Activated CD4-positive, alpha-beta T cell treated with anti-CD3 and anti-CD28 coated beads, Interleukin-2, amount 10 ng/mL, durations not matched to agents 7 days and 5 days (primary cell): ENCODE results near the gene IRX3. TPM values are rescaled to one million over a fixed set of nuclear protein-coding genes. Genes with fewer than 3 reads are reported as not detected.

Source experiments
- CTCF ChIA-PET: fragments of 350-600 bp; sonication (Branson Sonifier 250); formaldehyde crosslinking; loops from one replicate; lab custom pipeline; 2021; ENCODE audit warnings: antibody characterized with exemption; lab: Charles Lee
- POLR2A ChIA-PET: fragments of 350-600 bp; sonication (Branson Sonifier 250); formaldehyde crosslinking; loops from one replicate; lab custom pipeline; 2021; ENCODE audit warnings: antibody characterized with exemption; lab: Charles Lee
- DNase-seq: peaks from one replicate; pipeline ENCODE4 v3.0.0-alpha.2; 2020
- H3K27ac Mint-ChIP-seq: one replicate; pipeline ENCODE4 v1.8.0; 2021; ENCODE audit warnings: mild to moderate bottlenecking, moderate library complexity, mixed read lengths
- H3K27me3 Mint-ChIP-seq: one replicate; pipeline ENCODE4 v1.8.0; 2021; ENCODE audit warnings: mixed read lengths
- H3K36me3 Mint-ChIP-seq: one replicate; pipeline ENCODE4 v1.8.0; 2021; ENCODE audit warnings: low read depth, mixed read lengths
- H3K4me1 Mint-ChIP-seq: one replicate; pipeline ENCODE4 v1.8.0; 2021; ENCODE audit warnings: mixed read lengths
- H3K4me3 Mint-ChIP-seq: one replicate; pipeline ENCODE4 v1.8.0; 2021; ENCODE audit warnings: mild to moderate bottlenecking, moderate library complexity, mixed read lengths
- H3K9me3 Mint-ChIP-seq: one replicate; pipeline ENCODE4 v1.8.0; 2021; ENCODE audit warnings: mixed read lengths
- total RNA-seq, 2 experiments: library from RNA; stranded (reverse); gene quantifications; one replicate each; pipeline ENCODE4 v1.2.3, GENCODE V29; 2021

The IRX3 gene
- total RNA-seq, 2 experiments from 2014 or later, result not detected

- ChIA-PET CTCF (no interaction called here), POLR2A (no interaction called here)
- Mint-ChIP-seq H3K9me3 (no peaks in the 10 kb centered on the region), H3K27ac (no peak overlapping the region), H3K4me3 (no peak overlapping the region), H3K27me3 (peaks cover 54% of the 10 kb centered on the region), H3K4me1 (peaks cover 17% of the 10 kb centered on the region), H3K36me3 (no peaks in the 10 kb centered on the region)
- DNase-seq, result no peak
These were observed 5.8 kb downstream of the IRX3 start for GRCh38 chr16:54280751-54281150.

GRCh38 chr16:54277845-54278703 is 8.5 kb downstream of the IRX3 start:
- Mint-ChIP-seq H3K4me1 (peaks cover 4% of the 10 kb centered on the region), H3K27me3 (peaks cover 34% of the 10 kb centered on the region), H3K4me3 (no peak overlapping the region), H3K36me3 (no peaks in the 10 kb centered on the region), H3K27ac (no peak overlapping the region), H3K9me3 (no peaks in the 10 kb centered on the region)
- ChIA-PET POLR2A (no interaction called here), CTCF (no interaction called here)
- no peak for DNase-seq

- no peaks in the 10 kb centered on the region for H3K36me3 Mint-ChIP-seq
- H3K27ac Mint-ChIP-seq, result no peak overlapping the region
- CTCF ChIA-PET, result no interaction called here
- no peaks in the 10 kb centered on the region for H3K9me3 Mint-ChIP-seq
- no peak overlapping the region for H3K4me3 Mint-ChIP-seq
- POLR2A ChIA-PET, result no interaction called here
- DNase-seq, result no peak
- peaks cover 17% of the 10 kb centered on the region for H3K27me3 Mint-ChIP-seq
- peaks cover 3% of the 10 kb centered on the region for H3K4me1 Mint-ChIP-seq
These were observed 10.6 kb downstream of the IRX3 start for GRCh38 chr16:54275956-54276355.

- Mint-ChIP-seq H3K9me3 (no peaks in the 10 kb centered on the region), H3K27me3 (no peaks in the 10 kb centered on the region), H3K4me3 (no peak overlapping the region), H3K27ac (no peak overlapping the region), H3K36me3 (no peaks in the 10 kb centered on the region), H3K4me1 (peaks cover 6% of the 10 kb centered on the region)
- CTCF ChIA-PET, result no interaction called here
- DNase-seq, result no peak
- POLR2A ChIA-PET, result no interaction called here
These were observed 13.0 kb downstream of the IRX3 start for GRCh38 chr16:54273566-54273965.

GRCh38 chr16:54270711-54271110 is 15.9 kb downstream of the IRX3 start:
- Mint-ChIP-seq H3K27me3 (no peaks in the 10 kb centered on the region), H3K9me3 (no peaks in the 10 kb centered on the region), H3K27ac (no peak overlapping the region), H3K4me3 (no peak overlapping the region), H3K36me3 (no peaks in the 10 kb centered on the region), H3K4me1 (peaks cover 3% of the 10 kb centered on the region)
- ChIA-PET POLR2A (no interaction called here), CTCF (interaction anchor here (0.8 kb wide), 1 partner anchor 12 kb away, joined by 3 read pairs; no protein-coding TSS in a partner anchor)
- DNase-seq, result no peak

GRCh38 chr16:54269461-54269860 is 17.1 kb downstream of the IRX3 start:
- DNase-seq, result no peak
- no peak overlapping the region for H3K4me3 Mint-ChIP-seq
- H3K27ac Mint-ChIP-seq, result no peak overlapping the region
- peaks cover 3% of the 10 kb centered on the region for H3K4me1 Mint-ChIP-seq
- no peaks in the 10 kb centered on the region for H3K27me3 Mint-ChIP-seq
- no peaks in the 10 kb centered on the region for H3K9me3 Mint-ChIP-seq
- ChIA-PET CTCF (no interaction called here), POLR2A (no interaction called here)
- no peaks in the 10 kb centered on the region for H3K36me3 Mint-ChIP-seq

- DNase-seq, result no peak
- ChIA-PET CTCF (no interaction called here), POLR2A (no interaction called here)
- Mint-ChIP-seq H3K4me3 (no peak overlapping the region), H3K4me1 (peaks cover 3% of the 10 kb centered on the region), H3K27ac (no peak overlapping the region), H3K36me3 (no peaks in the 10 kb centered on the region), H3K27me3 (peaks cover 5% of the 10 kb centered on the region), H3K9me3 (no peaks in the 10 kb centered on the region)
These were observed 17.8 kb downstream of the IRX3 start for GRCh38 chr16:54268766-54269165.

GRCh38 chr16:54268340-54268739 is 18.2 kb downstream of the IRX3 start:
- ChIA-PET CTCF (no interaction called here), POLR2A (no interaction called here)
- Mint-ChIP-seq H3K9me3 (no peaks in the 10 kb centered on the region), H3K27me3 (peaks cover 7% of the 10 kb centered on the region), H3K4me3 (no peak overlapping the region), H3K27ac (no peak overlapping the region), H3K36me3 (no peaks in the 10 kb centered on the region), H3K4me1 (peaks cover 3% of the 10 kb centered on the region)
- no peak for DNase-seq

GRCh38 chr16:54266363-54266955 is 20.1 kb downstream of the IRX3 start:
- ChIA-PET POLR2A (no interaction called here), CTCF (no interaction called here)
- Mint-ChIP-seq H3K4me3 (no peak overlapping the region), H3K36me3 (no peaks in the 10 kb centered on the region), H3K27me3 (peaks cover 12% of the 10 kb centered on the region), H3K4me1 (peaks cover 3% of the 10 kb centered on the region), H3K27ac (no peak overlapping the region), H3K9me3 (no peaks in the 10 kb centered on the region)
- no peak for DNase-seq

GRCh38 chr16:54265575-54266107 is 20.9 kb downstream of the IRX3 start:
- DNase-seq, result no peak
- Mint-ChIP-seq H3K27ac (no peak overlapping the region), H3K27me3 (peaks cover 12% of the 10 kb centered on the region), H3K4me3 (no peak overlapping the region), H3K36me3 (no peaks in the 10 kb centered on the region), H3K9me3 (no peaks in the 10 kb centered on the region), H3K4me1 (peaks cover 1% of the 10 kb centered on the region)
- ChIA-PET CTCF (interaction anchor here (1.1 kb wide), 1 partner anchor 28 kb away, joined by 3 read pairs; no protein-coding TSS in a partner anchor), POLR2A (no interaction called here)

- no peak for DNase-seq
- CTCF ChIA-PET, result no interaction called here
These were observed 33.5 kb downstream of the IRX3 start for GRCh38 chr16:54253118-54253517.

GRCh38 chr16:54248863-54249710 is 37.5 kb downstream of the IRX3 start:
- Mint-ChIP-seq H3K36me3 (no peaks in the 10 kb centered on the region), H3K9me3 (peaks cover 3% of the 10 kb centered on the region), H3K27me3 (peaks cover 2% of the 10 kb centered on the region), H3K4me3 (no peak overlapping the region), H3K4me1 (no peaks in the 10 kb centered on the region), H3K27ac (no peak overlapping the region)
- CTCF ChIA-PET, result interaction anchor here (0.6 kb wide), 1 partner anchor 178 kb away, joined by 3 read pairs; no protein-coding TSS in a partner anchor
- POLR2A ChIA-PET, result no interaction called here
- DNase-seq, result no peak

More at GRCh38 chr16:54253118-54253517, 33.5 kb downstream of the IRX3 start:
- H3K27me3 Mint-ChIP-seq, result no peaks in the 10 kb centered on the region
- no peaks in the 10 kb centered on the region for H3K9me3 Mint-ChIP-seq
- no peaks in the 10 kb centered on the region for H3K36me3 Mint-ChIP-seq
- H3K4me1 Mint-ChIP-seq, result no peaks in the 10 kb centered on the region
- no peak overlapping the region for H3K27ac Mint-ChIP-seq
- no peak overlapping the region for H3K4me3 Mint-ChIP-seq
- POLR2A ChIA-PET, result no interaction called here
